DND-41 (cell line): ENCODE results near the gene GAS2.

Experiments
- ATAC-seq: fragments of 200-7000 bp; cut with Tn5 transposase; 3 replicates; pipeline ENCODE4 v1.9.1; 2021; ENCODE audit warnings: low read depth; ENCODE audit not compliant: insufficient read depth
- DNase-seq: peaks from one replicate; pipeline ENCODE4 v3.0.0-alpha.2; 2020
- H2AFZ ChIP-seq: 2 replicates; pipeline ENCODE4 v1.6.0; 2012; ENCODE audit warnings: low read depth, low read length
- H3K27ac ChIP-seq: 2 replicates; pipeline ENCODE4 v1.5.1; 2012; ENCODE audit warnings: low read length, inconsistent platforms
- H3K27me3 ChIP-seq: fragments of 200-600 bp; sonication (generic); 2 replicates; pipeline ENCODE4 v1.6.0; 2012; ENCODE audit warnings: low read length, mild to moderate bottlenecking, inconsistent platforms; ENCODE audit not compliant: insufficient read depth, poor library complexity
- H3K36me3 ChIP-seq: 2 replicates; pipeline ENCODE4 v1.5.1; 2012; ENCODE audit warnings: low read length, inconsistent platforms; ENCODE audit not compliant: insufficient read depth
- H3K4me1 ChIP-seq: 2 replicates; pipeline ENCODE4 v1.5.1; 2012; ENCODE audit warnings: mild to moderate bottlenecking, low read length; ENCODE audit not compliant: insufficient read depth
- H3K4me2 ChIP-seq: 2 replicates; pipeline ENCODE4 v1.6.0; 2012; ENCODE audit warnings: mild to moderate bottlenecking, moderate library complexity, low read length, inconsistent platforms; ENCODE audit not compliant: insufficient read depth
- H3K4me3 ChIP-seq, 2 experiments: fragments of 200-600 bp in 1 of 2; shearing (Covaris generic) in 1 of 2; 2 replicates each; pipeline ENCODE4 v1.5.1; 2012 to 2016; ENCODE audit warnings: inconsistent platforms in 2 of 2, low read length in 2 of 2, mild to moderate bottlenecking in 2 of 2, low read depth in 1 of 2, moderate library complexity in 1 of 2
- H3K79me2 ChIP-seq: 2 replicates; pipeline ENCODE4 v1.6.0; 2012; ENCODE audit warnings: low read length, inconsistent platforms; ENCODE audit not compliant: insufficient read depth
- H3K9ac ChIP-seq: 2 replicates; pipeline ENCODE4 v1.6.0; 2012; ENCODE audit warnings: low read depth, mild to moderate bottlenecking, inconsistent platforms, low read length, moderate library complexity
- H3K9me3 ChIP-seq: 2 replicates; pipeline ENCODE4 v1.5.1; 2012; ENCODE audit warnings: low read length, moderate library complexity, mild to moderate bottlenecking, inconsistent platforms; ENCODE audit not compliant: insufficient read depth, severe bottlenecking
- H4K20me1 ChIP-seq: 2 replicates; pipeline ENCODE4 v1.6.0; 2012; ENCODE audit warnings: low read length; ENCODE audit not compliant: insufficient read depth
- EZH2 ChIP-seq: IDR thresholded peaks from 3 replicates; pipeline ENCODE4 v1.6.1; 2012; ENCODE audit warnings: borderline replicate concordance, low read depth, mild to moderate bottlenecking, moderate library complexity, low read length, inconsistent platforms; ENCODE audit not compliant: severe bottlenecking
- TF ChIP-seq, protein P1 (sequence below): IDR thresholded peaks from 2 replicates; pipeline ENCODE4 v1.5.1; 2012; ENCODE audit warnings: borderline replicate concordance, low read length, moderate library complexity, mild to moderate bottlenecking; ENCODE audit not compliant: poor library complexity, severe bottlenecking; ENCODE audit errors: extremely low read depth

Gene GAS2

DNA sequence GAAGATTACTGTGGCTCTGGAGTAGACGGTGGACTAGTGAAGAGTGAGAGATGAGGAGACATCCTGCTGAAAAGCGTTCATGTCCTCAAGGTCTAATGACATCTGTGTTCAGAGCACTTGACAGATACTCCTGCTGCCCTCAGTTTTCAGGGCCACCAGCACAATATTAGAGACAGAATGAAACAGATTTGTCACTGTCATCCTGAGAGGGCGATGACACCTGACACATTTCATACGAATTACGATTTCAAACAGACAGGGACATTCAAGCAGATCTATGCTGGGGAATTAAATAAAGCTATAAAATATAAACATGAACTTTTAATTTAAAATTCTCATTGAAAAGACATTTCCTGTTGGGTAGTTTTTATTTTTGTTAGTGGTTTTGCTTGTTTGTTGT lies 134.1 kb downstream of the GAS2 start:
- no peak for ATAC-seq

GRCh38 chr11:22802861-22803260 lies 136.4 kb downstream of the GAS2 start:
- DNase-seq: no peak
- no peak overlapping the region for H3K27ac ChIP-seq

More for the DNA sequence above, 134.1 kb downstream of the GAS2 start:
- Histone ChIP-seq H4K20me1 (no peaks in the 10 kb centered on the region), H3K79me2 (no peaks in the 10 kb centered on the region), H3K4me2 (no peak overlapping the region), H3K9ac (no peak overlapping the region), H3K27me3 (no peaks in the 10 kb centered on the region), H3K9me3 (no peaks in the 10 kb centered on the region), H3K4me1 (no peaks in the 10 kb centered on the region), H3K36me3 (no peaks in the 10 kb centered on the region), H3K4me3 (no peak overlapping the region), H3K27ac (no peak overlapping the region), H2AFZ (no peak overlapping the region)
- no peak for DNase-seq
- no peak for TF ChIP-seq EZH2
- TF ChIP-seq, protein P1, sequence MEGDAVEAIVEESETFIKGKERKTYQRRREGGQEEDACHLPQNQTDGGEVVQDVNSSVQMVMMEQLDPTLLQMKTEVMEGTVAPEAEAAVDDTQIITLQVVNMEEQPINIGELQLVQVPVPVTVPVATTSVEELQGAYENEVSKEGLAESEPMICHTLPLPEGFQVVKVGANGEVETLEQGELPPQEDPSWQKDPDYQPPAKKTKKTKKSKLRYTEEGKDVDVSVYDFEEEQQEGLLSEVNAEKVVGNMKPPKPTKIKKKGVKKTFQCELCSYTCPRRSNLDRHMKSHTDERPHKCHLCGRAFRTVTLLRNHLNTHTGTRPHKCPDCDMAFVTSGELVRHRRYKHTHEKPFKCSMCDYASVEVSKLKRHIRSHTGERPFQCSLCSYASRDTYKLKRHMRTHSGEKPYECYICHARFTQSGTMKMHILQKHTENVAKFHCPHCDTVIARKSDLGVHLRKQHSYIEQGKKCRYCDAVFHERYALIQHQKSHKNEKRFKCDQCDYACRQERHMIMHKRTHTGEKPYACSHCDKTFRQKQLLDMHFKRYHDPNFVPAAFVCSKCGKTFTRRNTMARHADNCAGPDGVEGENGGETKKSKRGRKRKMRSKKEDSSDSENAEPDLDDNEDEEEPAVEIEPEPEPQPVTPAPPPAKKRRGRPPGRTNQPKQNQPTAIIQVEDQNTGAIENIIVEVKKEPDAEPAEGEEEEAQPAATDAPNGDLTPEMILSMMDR: no peak

GRCh38 chr11:22807391-22807790 lies 141.0 kb downstream of the GAS2 start:
- Histone ChIP-seq H3K9me3 (no peaks in the 10 kb centered on the region), H3K36me3 (no peaks in the 10 kb centered on the region), H3K4me2 (no peak overlapping the region), H3K79me2 (no peaks in the 10 kb centered on the region), H3K9ac (no peak overlapping the region), H3K27ac (no peak overlapping the region), H3K4me1 (0 out of 2 replicates have a peak, but pooled peaks cover 3% of the 10 kb centered on the region), H3K4me3 (no peak overlapping the region), H3K27me3 (no peaks in the 10 kb centered on the region), H2AFZ (no peak overlapping the region), H4K20me1 (no peaks in the 10 kb centered on the region)
- DNase-seq: no peak
- TF ChIP-seq, protein P1: no peak
- no peak for TF ChIP-seq EZH2
- no peak for ATAC-seq

More at GRCh38 chr11:22802861-22803260, 136.4 kb downstream of the GAS2 start:
- H3K27me3 ChIP-seq: no peaks in the 10 kb centered on the region
- H3K9me3 ChIP-seq: no peaks in the 10 kb centered on the region
- no peak overlapping the region for H3K4me3 ChIP-seq
- ATAC-seq: no peak
- H3K9ac ChIP-seq: no peak overlapping the region
- H3K4me1 ChIP-seq: 0 out of 2 replicates have a peak, but pooled peaks cover under 1% of the 10 kb centered on the region
- H3K4me2 ChIP-seq: no peak overlapping the region
- TF ChIP-seq EZH2: no peak
- TF ChIP-seq, protein P1: no peak
- no peaks in the 10 kb centered on the region for H4K20me1 ChIP-seq
- H3K36me3 ChIP-seq: no peaks in the 10 kb centered on the region
- no peaks in the 10 kb centered on the region for H3K79me2 ChIP-seq
- no peak overlapping the region for H2AFZ ChIP-seq
